DMS79 (cell line): Measurements from ENCODE around the gene RPGR.
A peak's percentile ranks its signal among the peaks of the same experiment; 100 is the strongest.

Source experiments
- DNase-seq: peaks from one replicate; lab custom pipeline; 2025; lab: John Stamatoyannopoulos, UW

Gene RPGR

GRCh38 chrX:38327007-38327774 is at the start of gene RPGR:
Gene RPGR, minus strand, starts transcription at chrX:38327509. Its CDS starts 142 bp downstream, at chrX:38327367.
- DNase-seq: peak; percentile 43

GRCh38 chrX:38376747-38377146 is 49.4 kb upstream of the RPGR start:
- no peak for DNase-seq

GRCh38 chrX:38375891-38376290 is 48.6 kb upstream of the RPGR start:
- no peak for DNase-seq

- DNase-seq: no peak
Measured at GRCh38 chrX:38374431-38374830, 47.1 kb upstream of the RPGR start.

- no peak for DNase-seq
Measured at GRCh38 chrX:38371641-38372040, 44.3 kb upstream of the RPGR start.

- no peak for DNase-seq
Measured at GRCh38 chrX:38368774-38369173, 41.5 kb upstream of the RPGR start.

- DNase-seq: no peak
Measured at GRCh38 chrX:38365954-38366353, 38.6 kb upstream of the RPGR start.

- no peak for DNase-seq
Measured at GRCh38 chrX:38363046-38363445, 35.7 kb upstream of the RPGR start.

GRCh38 chrX:38357747-38358673 is 30.7 kb upstream of the RPGR start:
- DNase-seq: peak; percentile 65

- DNase-seq: no peak
Measured at GRCh38 chrX:38356401-38356800, 29.1 kb upstream of the RPGR start.

GRCh38 chrX:38352362-38352761 is 25.1 kb upstream of the RPGR start, which contains the start of gene OTC:
Gene OTC, plus strand, starts transcription at chrX:38352604. Its CDS starts 93 bp downstream, at chrX:38352697.
- DNase-seq: no peak

GRCh38 chrX:38351346-38351745 is 24.0 kb upstream of the RPGR start:
- no peak for DNase-seq

- no peak for DNase-seq
Measured at GRCh38 chrX:38347136-38347535, 19.8 kb upstream of the RPGR start.

GRCh38 chrX:38346150-38346549 is 18.8 kb upstream of the RPGR start:
- no peak for DNase-seq

GRCh38 chrX:38342853-38343778 is 15.8 kb upstream of the RPGR start:
- DNase-seq: no peak

GRCh38 chrX:38341442-38341841 is 14.1 kb upstream of the RPGR start:
- DNase-seq: no peak

GRCh38 chrX:38336538-38337240 is 9.4 kb upstream of the RPGR start:
- no peak for DNase-seq

GRCh38 chrX:38335382-38335781 is 8.1 kb upstream of the RPGR start:
- DNase-seq: no peak

- no peak for DNase-seq
Measured at GRCh38 chrX:38332505-38332904, 5.2 kb upstream of the RPGR start.

GRCh38 chrX:38327775-38328081 is 419 bp upstream of the RPGR start:
- no peak for DNase-seq

- DNase-seq: no peak
Measured at GRCh38 chrX:38326086-38326485, 1.2 kb downstream of the RPGR start.
